Medulla oblongata (tissue), 1 donor: ENCODE measurements around the gene MTFP1.
A peak's percentile ranks its signal among the peaks of the same experiment; 100 is the strongest.
"Not testable (repeated sequence)": the region's sequence is repeated elsewhere in the genome, so short reads cannot be mapped to it uniquely, and the experiment has no call there.

ENCODE experiments used
- DNase-seq: peaks from one replicate; pipeline ENCODE4 v3.0.0-alpha.2; 2015; ENCODE audit errors: extremely low spot score

MTFP1 gene

GRCh38 chr22:30455075-30455840 lies 29.7 kb downstream of the MTFP1 start:
- no peak for DNase-seq

GRCh38 chr22:30457981-30458380 lies 32.4 kb downstream of the MTFP1 start:
- peak; percentile 50 for DNase-seq

- DNase-seq, result no peak
Observed at GRCh38 chr22:30459181-30460052, 33.8 kb downstream of the MTFP1 start.

- no peak for DNase-seq
Observed at GRCh38 chr22:30460147-30460546, 34.6 kb downstream of the MTFP1 start.

GRCh38 chr22:30460555-30460954 lies 35.0 kb downstream of the MTFP1 start:
- not testable (repeated sequence) for DNase-seq

GRCh38 chr22:30469165-30469564 lies 43.6 kb downstream of the MTFP1 start:
- no peak for DNase-seq

GRCh38 chr22:30470655-30471054 lies 45.1 kb downstream of the MTFP1 start:
- DNase-seq, result no peak

GRCh38 chr22:30471616-30472318 lies 46.2 kb downstream of the MTFP1 start, which contains the start of gene SEC14L3:
TSS of gene SEC14L3 (minus strand) at chr22:30472017. CDS start at chr22:30471958, 59 bp downstream.
- no peak for DNase-seq

GRCh38 chr22:30472994-30473720 lies 47.6 kb downstream of the MTFP1 start:
- DNase-seq, result no peak

- no peak for DNase-seq
Observed at GRCh38 chr22:30474121-30474520, 48.6 kb downstream of the MTFP1 start.

- DNase-seq, result no peak
Observed at GRCh38 chr22:30474683-30475424, 49.3 kb downstream of the MTFP1 start.
